Mucosa of stomach (tissue), 1 donor: Measurements from ENCODE around the gene ZNF420.
"Not testable (repeated sequence)": the region's sequence is repeated elsewhere in the genome, so short reads cannot be mapped to it uniquely, and the experiment has no call there.

ENCODE experiments used
- H3K27me3 ChIP-seq: one replicate; pipeline ENCODE4 v1.7.0; 2013; ENCODE audit warnings: mild to moderate bottlenecking, low read length; ENCODE audit not compliant: control insufficient read depth, insufficient read depth
- H3K36me3 ChIP-seq: one replicate; pipeline ENCODE4 v1.7.0; 2013; ENCODE audit warnings: low read length; ENCODE audit not compliant: control insufficient read depth, insufficient read depth
- H3K4me1 ChIP-seq: one replicate; pipeline ENCODE4 v1.7.0; 2013; ENCODE audit warnings: mild to moderate bottlenecking, low read length; ENCODE audit not compliant: control insufficient read depth, insufficient read depth
- H3K4me3 ChIP-seq: one replicate; pipeline ENCODE4 v1.7.0; 2013; ENCODE audit warnings: low read length
- H3K9ac ChIP-seq: one replicate; pipeline ENCODE4 v1.7.0; 2013; ENCODE audit warnings: mild to moderate bottlenecking, low read length, moderate library complexity
- H3K9me3 ChIP-seq: one replicate; pipeline ENCODE4 v1.7.0; 2013; ENCODE audit warnings: mild to moderate bottlenecking, low read length, moderate library complexity; ENCODE audit not compliant: control insufficient read depth
- donor health status: Pancreatic carcinoma.

Gene ZNF420

GRCh38 chr19:37082307-37082706, 4.1 kb downstream of the ZNF420 start:
- H3K9me3 ChIP-seq: no peaks in the 10 kb centered on the region
- H3K9ac ChIP-seq: no peak overlapping the region
- no peaks in the 10 kb centered on the region for H3K4me1 ChIP-seq
- H3K4me3 ChIP-seq: no peak overlapping the region
- no peaks in the 10 kb centered on the region for H3K27me3 ChIP-seq
- H3K36me3 ChIP-seq: peaks cover 8% of the 10 kb centered on the region

- peaks cover 12% of the 10 kb centered on the region for H3K36me3 ChIP-seq
- no peaks in the 10 kb centered on the region for H3K27me3 ChIP-seq
- H3K9me3 ChIP-seq: peaks cover 9% of the 10 kb centered on the region
- H3K4me3 ChIP-seq: no peak overlapping the region
- H3K4me1 ChIP-seq: no peaks in the 10 kb centered on the region
- no peak overlapping the region for H3K9ac ChIP-seq
These were observed 8.9 kb downstream of the ZNF420 start for GRCh38 chr19:37087110-37087509.

GRCh38 chr19:37095859-37096258, 17.6 kb downstream of the ZNF420 start:
- no peaks in the 10 kb centered on the region for H3K4me1 ChIP-seq
- no peaks in the 10 kb centered on the region for H3K27me3 ChIP-seq
- no peak overlapping the region for H3K4me3 ChIP-seq
- peaks cover 11% of the 10 kb centered on the region for H3K9me3 ChIP-seq
- H3K36me3 ChIP-seq: peaks cover 4% of the 10 kb centered on the region
- no peak overlapping the region for H3K9ac ChIP-seq

GRCh38 chr19:37098570-37098969, 20.3 kb downstream of the ZNF420 start:
- Histone ChIP-seq H3K27me3 (no peaks in the 10 kb centered on the region), H3K9ac (no peak overlapping the region), H3K4me3 (no peak overlapping the region), H3K9me3 (peaks cover 11% of the 10 kb centered on the region), H3K4me1 (no peaks in the 10 kb centered on the region), H3K36me3 (no peaks in the 10 kb centered on the region)

- H3K4me3 ChIP-seq, H3K4me1 ChIP-seq, H3K36me3 ChIP-seq, H3K27me3 ChIP-seq, H3K9ac ChIP-seq, H3K9me3 ChIP-seq: not testable (repeated sequence)
These were observed 25.9 kb downstream of the ZNF420 start for GRCh38 chr19:37104135-37104534.

- H3K9ac ChIP-seq, H3K4me3 ChIP-seq, H3K27me3 ChIP-seq, H3K36me3 ChIP-seq, H3K4me1 ChIP-seq: not testable (repeated sequence)
- H3K9me3 ChIP-seq: peaks cover 30% of the 10 kb centered on the region
These were observed 33.5 kb downstream of the ZNF420 start for GRCh38 chr19:37111753-37112152.

- Histone ChIP-seq H3K27me3 (no peaks in the 10 kb centered on the region), H3K36me3 (no peaks in the 10 kb centered on the region), H3K9me3 (peaks cover 30% of the 10 kb centered on the region), H3K9ac (no peak overlapping the region), H3K4me3 (no peak overlapping the region), H3K4me1 (no peaks in the 10 kb centered on the region)
These were observed 35.8 kb downstream of the ZNF420 start for GRCh38 chr19:37114001-37114400.

GRCh38 chr19:37122093-37122492, 43.9 kb downstream of the ZNF420 start:
- H3K27me3 ChIP-seq, H3K4me1 ChIP-seq, H3K9ac ChIP-seq, H3K36me3 ChIP-seq, H3K4me3 ChIP-seq: not testable (repeated sequence)
- peaks cover 10% of the 10 kb centered on the region for H3K9me3 ChIP-seq

- Histone ChIP-seq H3K27me3 (no peaks in the 10 kb centered on the region), H3K4me3 (no peak overlapping the region), H3K9me3 (peaks cover 55% of the 10 kb centered on the region), H3K9ac (no peak overlapping the region), H3K36me3 (peaks cover 8% of the 10 kb centered on the region), H3K4me1 (no peaks in the 10 kb centered on the region)
These were observed 50.0 kb downstream of the ZNF420 start for GRCh38 chr19:37127999-37128820.

GRCh38 chr19:37128821-37129177, 50.6 kb downstream of the ZNF420 start:
- H3K4me3 ChIP-seq: no peak overlapping the region
- H3K9me3 ChIP-seq: peaks cover 61% of the 10 kb centered on the region
- H3K36me3 ChIP-seq: peaks cover 8% of the 10 kb centered on the region

GRCh38 chr19:37136111-37136510, 57.9 kb downstream of the ZNF420 start:
- no peak overlapping the region for H3K9ac ChIP-seq
- H3K4me1 ChIP-seq: no peaks in the 10 kb centered on the region
- H3K9me3 ChIP-seq: peaks cover 33% of the 10 kb centered on the region
- H3K4me3 ChIP-seq: no peak overlapping the region
- H3K27me3 ChIP-seq: no peaks in the 10 kb centered on the region
- no peaks in the 10 kb centered on the region for H3K36me3 ChIP-seq

More at GRCh38 chr19:37128821-37129177, 50.6 kb downstream of the ZNF420 start:
- Histone ChIP-seq H3K4me1 (no peaks in the 10 kb centered on the region), H3K27me3 (no peaks in the 10 kb centered on the region), H3K9ac (no peak overlapping the region)

- no peaks in the 10 kb centered on the region for H3K27me3 ChIP-seq
- no peaks in the 10 kb centered on the region for H3K4me1 ChIP-seq
- peaks cover 5% of the 10 kb centered on the region for H3K9me3 ChIP-seq
- H3K4me3 ChIP-seq: no peak overlapping the region
- H3K36me3 ChIP-seq: no peaks in the 10 kb centered on the region
- H3K9ac ChIP-seq: no peak overlapping the region
These were observed 70.0 kb downstream of the ZNF420 start for GRCh38 chr19:37148214-37148613.

GRCh38 chr19:37160153-37160552, 81.9 kb downstream of the ZNF420 start:
- Histone ChIP-seq H3K27me3 (no peaks in the 10 kb centered on the region), H3K9me3 (peaks cover 30% of the 10 kb centered on the region), H3K9ac (no peak overlapping the region), H3K36me3 (peaks cover 6% of the 10 kb centered on the region), H3K4me3 (no peak overlapping the region), H3K4me1 (no peaks in the 10 kb centered on the region)
